Prostate gland (tissue), 2 donors: ENCODE measurements around the gene ADAP2. TPM values are rescaled to one million over a fixed set of nuclear protein-coding genes. Genes with fewer than 3 reads are reported as not detected.
"Not testable (repeated sequence)": the region's sequence is repeated elsewhere in the genome, so short reads cannot be mapped to it uniquely, and the experiment has no call there.

Source experiments
- DNase-seq: peaks from one replicate; pipeline ENCODE4 v3.0.0-alpha.2; 2019; ENCODE audit warnings: low spot score
- H3K27ac ChIP-seq, 2 donors: fragments of 200-600 bp; sonication (generic); 2 replicates each; pipeline ENCODE4 v1.5.1; 2017 to 2019
- H3K27me3 ChIP-seq: fragments of 200-600 bp; sonication (generic); replicated peaks from 2 replicates; pipeline ENCODE4 v1.5.1; 2019; ENCODE audit not compliant: insufficient read depth
- H3K36me3 ChIP-seq, 2 donors: fragments of 200-600 bp; sonication (generic); 1 replicate in 1 of 2; 2 replicates in 1 of 2; pipeline versions ENCODE4 v1.5.1 to v1.8.1; 2017 to 2019
- H3K4me1 ChIP-seq: fragments of 200-600 bp; sonication (generic); replicated peaks from 2 replicates; pipeline ENCODE4 v1.5.1; 2019
- H3K4me3 ChIP-seq, 2 donors: fragments of 200-600 bp; sonication (generic); 2 replicates each; pipeline ENCODE4 v1.5.1; 2017 to 2019
- H3K9me3 ChIP-seq: fragments of 200-600 bp; sonication (generic); 2 replicates; pipeline ENCODE4 v1.5.1; 2017
- POLR2A ChIP-seq: fragments of 450-650 bp; IDR thresholded peaks from one replicate; pipeline ENCODE4 v1.6.1; 2016; ENCODE audit warnings: antibody characterized with exemption, mild to moderate bottlenecking
- POLR2AphosphoS5 ChIP-seq: sonication (generic); formaldehyde crosslinking; IDR thresholded peaks from one replicate; pipeline ENCODE4 v1.6.1; 2017; ENCODE audit warnings: antibody characterized with exemption
- WGBS: methylation state at CpG from one replicate; pipeline ENCODE4 v1.1.5; 2018; 5-methylcytosine and 5-hydroxymethylcytosine counted together
- intact Hi-C: fragments of 100-400 bp; cut with DNase I; formaldehyde crosslinking; loops from one replicate; pipeline ENCODE4 v1.14.2; 2022
- total RNA-seq, 2 donors: library from RNA; depleted of rRNA; stranded (reverse); fragments of >200 nt; gene quantifications; one replicate each; pipeline ENCODE4 v1.1.0, GENCODE V29; 2016
- TF ChIP-seq, protein P1 (sequence below), 4 experiments: fragments of 200-600 bp in 2 of 4; fragments of 450-650 bp in 2 of 4; sonication (generic) in 2 of 4; IDR thresholded peaks; 1 replicate in 3 of 4; 2 replicates in 1 of 4; pipeline ENCODE4 v1.5.1; 2016 to 2019; ENCODE audit warnings: antibody characterized with exemption in 4 of 4, mild to moderate bottlenecking in 2 of 4, moderate library complexity in 2 of 4

ADAP2 gene
- total RNA-seq, 2 donors from 2014 or later, result 5.8 to 12.3 TPM

DNA sequence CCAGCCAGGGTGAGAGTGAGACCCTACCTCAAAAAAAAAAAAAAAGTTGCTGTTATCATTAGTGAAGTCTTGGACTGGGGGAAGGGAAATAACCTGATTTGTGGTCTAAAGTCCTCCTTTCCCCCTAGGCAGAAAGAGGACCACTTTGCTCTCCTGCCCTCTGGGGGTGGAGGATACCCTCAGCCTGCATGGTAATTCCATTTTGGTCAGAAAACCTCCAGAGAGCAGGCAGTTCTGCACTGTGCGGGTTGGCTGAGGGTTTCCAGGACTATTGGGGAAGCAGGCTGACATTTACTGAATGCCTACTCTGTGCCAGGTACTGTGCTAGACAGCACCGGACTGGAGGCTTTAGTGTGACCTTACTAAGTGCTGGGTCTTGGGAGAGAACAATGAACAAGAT is 2.6 kb downstream of the ADAP2 start:
- Histone ChIP-seq H3K4me1 (no peaks in the 10 kb centered on the region), H3K9me3 (no peaks in the 10 kb centered on the region), H3K27ac (no peak overlapping the region), H3K36me3 (no peaks in the 10 kb centered on the region), H3K27me3 (no peaks in the 10 kb centered on the region), H3K4me3 (no peak overlapping the region)
- intact Hi-C loops, result no loop called here
- DNase-seq, result no peak
- TF ChIP-seq, protein P1, sequence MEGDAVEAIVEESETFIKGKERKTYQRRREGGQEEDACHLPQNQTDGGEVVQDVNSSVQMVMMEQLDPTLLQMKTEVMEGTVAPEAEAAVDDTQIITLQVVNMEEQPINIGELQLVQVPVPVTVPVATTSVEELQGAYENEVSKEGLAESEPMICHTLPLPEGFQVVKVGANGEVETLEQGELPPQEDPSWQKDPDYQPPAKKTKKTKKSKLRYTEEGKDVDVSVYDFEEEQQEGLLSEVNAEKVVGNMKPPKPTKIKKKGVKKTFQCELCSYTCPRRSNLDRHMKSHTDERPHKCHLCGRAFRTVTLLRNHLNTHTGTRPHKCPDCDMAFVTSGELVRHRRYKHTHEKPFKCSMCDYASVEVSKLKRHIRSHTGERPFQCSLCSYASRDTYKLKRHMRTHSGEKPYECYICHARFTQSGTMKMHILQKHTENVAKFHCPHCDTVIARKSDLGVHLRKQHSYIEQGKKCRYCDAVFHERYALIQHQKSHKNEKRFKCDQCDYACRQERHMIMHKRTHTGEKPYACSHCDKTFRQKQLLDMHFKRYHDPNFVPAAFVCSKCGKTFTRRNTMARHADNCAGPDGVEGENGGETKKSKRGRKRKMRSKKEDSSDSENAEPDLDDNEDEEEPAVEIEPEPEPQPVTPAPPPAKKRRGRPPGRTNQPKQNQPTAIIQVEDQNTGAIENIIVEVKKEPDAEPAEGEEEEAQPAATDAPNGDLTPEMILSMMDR (IDR thresholded peaks at IDR 0.05), result no peak
- WGBS, result 54% methylated on average over 2 of the region's 2 CpGs

DNA sequence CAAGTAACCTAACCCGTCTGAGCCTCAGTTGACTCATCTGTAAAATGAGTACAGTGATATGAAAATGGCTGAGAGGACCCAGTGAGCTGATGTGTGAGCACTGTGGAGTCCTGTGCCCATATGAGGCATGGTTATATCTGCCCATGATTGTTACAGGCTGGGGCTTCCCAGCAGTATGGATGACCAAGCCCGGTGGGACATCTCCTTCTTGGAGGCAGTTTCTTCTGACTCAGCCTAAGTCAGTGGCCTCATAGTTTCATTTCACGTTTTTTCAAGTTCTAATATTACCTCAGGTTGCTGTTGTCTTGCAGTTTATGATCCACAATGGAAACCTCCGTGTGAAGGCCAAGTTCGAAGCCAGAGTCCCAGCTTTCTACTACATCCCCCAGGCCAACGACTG is 4.8 kb downstream of the ADAP2 start:
- Histone ChIP-seq H3K36me3 (no peaks in the 10 kb centered on the region), H3K9me3 (no peaks in the 10 kb centered on the region), H3K4me3 (no peak overlapping the region), H3K4me1 (no peaks in the 10 kb centered on the region), H3K27ac (no peak overlapping the region), H3K27me3 (no peaks in the 10 kb centered on the region)
- 81% methylated on average over 6 of the region's 6 CpGs for WGBS
- TF ChIP-seq POLR2AphosphoS5 (no peak), POLR2A (no peak)
- DNase-seq, result no peak
- intact Hi-C loops, result no loop called here

DNA sequence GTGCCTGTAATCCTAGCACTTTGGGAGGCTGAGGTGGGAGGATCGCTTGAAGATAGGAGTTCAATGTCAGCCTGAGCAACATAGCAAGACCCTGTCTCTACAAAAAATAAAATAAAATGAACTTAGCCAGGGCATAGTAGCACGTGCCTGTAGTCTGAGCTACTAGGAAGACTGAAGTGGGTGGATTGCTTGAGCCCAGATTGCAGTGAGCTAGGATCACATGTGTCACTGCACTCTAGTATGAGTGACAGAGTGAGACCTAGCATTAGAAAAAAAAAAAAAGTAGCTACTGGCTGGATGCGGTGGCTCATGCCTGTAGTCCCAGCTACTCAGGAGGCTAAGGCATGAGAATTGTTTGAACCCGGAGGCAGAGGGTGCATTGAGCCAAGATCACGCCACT is 6.0 kb downstream of the ADAP2 start:
- Histone ChIP-seq H3K4me1 (no peaks in the 10 kb centered on the region), H3K36me3 (no peaks in the 10 kb centered on the region), H3K9me3 (no peaks in the 10 kb centered on the region), H3K27ac (no peak overlapping the region), H3K4me3 (no peak overlapping the region), H3K27me3 (no peaks in the 10 kb centered on the region)
- TF ChIP-seq, protein P1 (IDR thresholded peaks at IDR 0.05), result no peak
- TF ChIP-seq POLR2AphosphoS5 (no peak), POLR2A (no peak)
- intact Hi-C loops, result no loop called here
- WGBS, result 94% methylated on average over 5 of the region's 5 CpGs
- DNase-seq, result no peak

DNA sequence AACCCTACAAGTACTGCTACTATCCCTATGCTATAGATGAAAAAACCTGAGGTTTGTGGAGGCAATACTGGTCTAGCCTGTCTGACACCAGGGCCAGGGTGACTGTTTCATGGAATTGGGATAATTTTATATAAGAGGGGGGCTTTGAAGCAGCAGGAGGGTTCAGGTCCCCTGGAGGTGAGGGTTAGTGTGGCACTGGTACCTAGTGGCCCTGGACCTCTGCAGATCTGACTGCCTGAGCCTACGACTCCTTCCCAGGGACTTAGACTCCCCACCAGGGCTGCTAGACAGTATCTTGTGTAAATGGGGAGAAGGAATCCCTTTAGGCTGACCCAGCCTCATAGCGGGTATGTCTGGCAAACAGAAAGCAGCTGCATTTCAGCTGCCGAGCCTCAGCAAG is 6.8 kb downstream of the ADAP2 start:
- no peak for DNase-seq
- TF ChIP-seq, protein P1 (IDR thresholded peaks at IDR 0.05), result no peak
- TF ChIP-seq POLR2AphosphoS5 (no peak), POLR2A (no peak)
- intact Hi-C loops, result no loop called here
- no peaks in the 10 kb centered on the region for H3K4me1 ChIP-seq
- WGBS, result 72% methylated on average over 3 of the region's 3 CpGs
- H3K9me3 ChIP-seq, result no peaks in the 10 kb centered on the region
- no peaks in the 10 kb centered on the region for H3K27me3 ChIP-seq
- H3K27ac ChIP-seq, result no peak overlapping the region
- H3K4me3 ChIP-seq, result no peak overlapping the region
- no peaks in the 10 kb centered on the region for H3K36me3 ChIP-seq

DNA sequence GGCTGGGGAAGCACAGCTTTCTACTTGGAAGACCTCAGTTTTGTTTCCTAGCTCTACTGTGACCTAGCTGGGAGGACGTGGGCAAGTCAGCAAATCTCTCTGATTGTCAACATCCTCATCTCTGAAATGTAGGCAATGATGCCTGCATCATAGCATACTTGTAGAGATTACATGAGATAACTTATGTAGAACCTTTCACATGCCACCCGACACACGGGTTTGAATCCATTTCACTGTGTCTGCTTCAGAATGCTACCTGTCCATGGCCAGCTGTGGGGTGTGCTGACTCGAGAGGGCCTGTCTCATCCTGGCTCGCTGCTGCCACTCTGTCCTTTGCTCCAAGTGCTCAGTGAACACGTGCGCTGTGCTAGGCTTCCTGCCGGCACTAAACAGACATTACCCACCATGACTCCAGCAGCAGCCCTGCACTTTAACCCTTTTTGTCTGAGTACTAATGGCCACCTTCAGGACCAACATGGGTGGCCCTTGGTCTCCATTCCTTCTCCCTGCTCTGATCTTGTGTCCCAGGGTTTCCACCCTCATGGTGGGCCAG is 7.4 kb downstream of the ADAP2 start:
- H3K4me1 ChIP-seq, result no peaks in the 10 kb centered on the region
- no peaks in the 10 kb centered on the region for H3K27me3 ChIP-seq
- intact Hi-C loops, result no loop called here
- WGBS, result 58% methylated on average over 8 of the region's 8 CpGs
- TF ChIP-seq, protein P1 (IDR thresholded peaks at IDR 0.05), result no peak
- no peak for TF ChIP-seq POLR2A
- TF ChIP-seq POLR2AphosphoS5, result no peak
- DNase-seq, result no peak
- H3K36me3 ChIP-seq, result no peaks in the 10 kb centered on the region
- no peak overlapping the region for H3K4me3 ChIP-seq
- no peaks in the 10 kb centered on the region for H3K9me3 ChIP-seq
- no peak overlapping the region for H3K27ac ChIP-seq

DNA sequence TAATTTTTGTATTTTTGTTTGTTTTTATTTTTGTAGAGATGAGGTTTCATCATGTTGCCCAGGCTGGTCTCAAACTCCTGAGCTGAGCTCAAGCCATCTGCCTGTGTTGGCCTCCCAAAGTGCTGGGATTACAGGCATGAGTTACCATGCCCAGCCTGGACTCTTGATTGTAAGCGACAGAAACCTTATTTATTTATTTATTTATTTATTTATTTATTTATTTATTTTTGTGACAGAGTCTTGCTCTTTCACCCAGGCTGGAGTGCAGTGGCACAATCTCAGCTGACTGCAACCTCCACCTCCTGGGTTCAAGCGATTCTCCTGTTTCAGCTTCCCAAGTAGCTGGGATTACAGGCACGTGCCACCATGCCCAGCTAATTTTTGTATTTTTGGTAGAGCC is 8.1 kb downstream of the ADAP2 start:
- H3K27ac ChIP-seq, result not testable (repeated sequence)
- WGBS, result 97% methylated on average over 3 of the region's 3 CpGs

More for the DNA sequence above, 8.1 kb downstream of the ADAP2 start:
- H3K4me3 ChIP-seq, H3K9me3 ChIP-seq, DNase-seq, H3K36me3 ChIP-seq, H3K4me1 ChIP-seq, H3K27me3 ChIP-seq, intact Hi-C loops: not testable (repeated sequence)
